GM12878 (cell line): ENCODE data around the gene USE1. TPM values are rescaled to one million over a fixed set of nuclear protein-coding genes. Genes with fewer than 3 reads are reported as not detected.

Source experiments
- ATAC-seq: fragments of 200-7000 bp; cut with Tn5 transposase; 3 replicates; pipeline ENCODE4 v1.9.1; 2020; ENCODE audit warnings: mild to moderate bottlenecking, moderate library complexity
- BruUV-seq: library from RNA; stranded (reverse); fragments of 400-500 nt; replicated peaks from 2 replicates; lab custom pipeline; 2021; lab: Mats Ljungman, UMichigan
- CTCF ChIA-PET: fragments of 300-600 bp; sonication (Branson Sonifier 250); formaldehyde crosslinking; extraction: SDS; loops from one replicate; lab custom pipeline; 2021; ENCODE audit warnings: inconsistent platforms; lab: Yijun Ruan, JAX
- POLR2A ChIA-PET: fragments of 350-600 bp; formaldehyde crosslinking; extraction: SDS; loops from one replicate; lab custom pipeline; 2021; ENCODE audit warnings: inconsistent platforms; lab: Charles Lee
- RAD21 ChIA-PET: fragments of 300-600 bp; sonication (Branson Sonifier 250); formaldehyde crosslinking; loops from one replicate; lab custom pipeline; 2023; ENCODE audit warnings: antibody characterized with exemption; ENCODE audit not compliant: unreplicated experiment; lab: Charles Lee
- SMC1A ChIA-PET: fragments of 300-600 bp; sonication (Branson Sonifier 250); formaldehyde crosslinking; loops from one replicate; lab custom pipeline; 2023; ENCODE audit not compliant: unreplicated experiment, uncharacterized antibody; lab: Charles Lee
- DNase-seq: peaks from one replicate; pipeline ENCODE4 v3.0.0-alpha.2; 2011; ENCODE audit warnings: low read depth, low spot score
- FAIRE-seq: peaks from 3 replicates; lab custom pipeline; 2011; peaks lifted over from hg19 to GRCh38; lab: Jason Lieb, UNC
- H2AFZ ChIP-seq: 2 replicates; pipeline ENCODE4 v1.6.0; 2011; ENCODE audit warnings: low read depth, low read length, control low read depth; ENCODE audit not compliant: control insufficient read depth
- H3K27ac ChIP-seq: 2 replicates; pipeline ENCODE4 v1.5.1; 2011; ENCODE audit warnings: control low read depth; ENCODE audit not compliant: control insufficient read depth, insufficient read depth
- H3K27me3 ChIP-seq, 2 experiments: replicated peaks in 1 of 2; 2 replicates each; pipeline versions ENCODE4 v1.6.0 to v1.6.1; 2011; ENCODE audit warnings: low read length in 1 of 2; ENCODE audit not compliant: control insufficient read depth in 2 of 2, insufficient read depth in 2 of 2
- H3K36me3 ChIP-seq, 2 experiments: 2 replicates each; pipeline ENCODE4 v1.5.1; 2011; ENCODE audit warnings: low read length in 1 of 2; ENCODE audit not compliant: control insufficient read depth in 2 of 2, insufficient read depth in 2 of 2
- H3K4me1 ChIP-seq: 2 replicates; pipeline ENCODE4 v1.6.1; 2011; ENCODE audit warnings: mild to moderate bottlenecking, low read length, moderate library complexity, mixed read lengths; ENCODE audit not compliant: control insufficient read depth, insufficient read depth
- H3K4me2 ChIP-seq: 2 replicates; pipeline ENCODE4 v1.6.0; 2011; ENCODE audit warnings: control low read depth; ENCODE audit not compliant: control insufficient read depth, insufficient read depth
- H3K4me3 ChIP-seq: fragments of 200-600 bp; sonication (generic); 2 replicates; pipeline ENCODE4 v1.5.1; 2016
- H3K79me2 ChIP-seq: 2 replicates; pipeline ENCODE4 v1.6.0; 2011; ENCODE audit warnings: low read length; ENCODE audit not compliant: control insufficient read depth, insufficient read depth
- H3K9ac ChIP-seq: 2 replicates; pipeline ENCODE4 v1.8.0; 2011; ENCODE audit warnings: low read length, control low read depth, mixed read lengths; ENCODE audit not compliant: control insufficient read depth, insufficient read depth
- H3K9me3 ChIP-seq: replicated peaks from 3 replicates; pipeline ENCODE4 v1.5.1; 2011; ENCODE audit warnings: mild to moderate bottlenecking, low read length; ENCODE audit not compliant: control insufficient read depth, insufficient read depth
- H4K20me1 ChIP-seq: 2 replicates; pipeline ENCODE4 v1.6.0; 2011; ENCODE audit not compliant: control insufficient read depth, insufficient read depth
- CHD2 ChIP-seq: IDR thresholded peaks from 2 replicates; pipeline ENCODE4 v1.6.1; 2011; ENCODE audit warnings: low read depth, low read length, improper control_type of control experiment, borderline replicate concordance
- ETV6 ChIP-seq, 2 experiments: fragments of 450-650 bp in 1 of 2; IDR thresholded peaks in 1 of 2; conservative IDR thresholded peaks in 1 of 2; 2 replicates each; pipeline ENCODE4 v1.6.1; 2014; ENCODE audit warnings: antibody characterized with exemption in 1 of 2, borderline replicate concordance in 1 of 2, low read depth in 1 of 2, mild to moderate bottlenecking in 1 of 2, moderate library complexity in 1 of 2
- FOS ChIP-seq: IDR thresholded peaks from 3 replicates; pipeline ENCODE4 v1.6.1; 2011; ENCODE audit warnings: borderline replicate concordance; ENCODE audit not compliant: insufficient read length; ENCODE audit errors: extremely low read depth
- GATAD2B ChIP-seq: fragments of 450-650 bp; conservative IDR thresholded peaks from 2 replicates; pipeline ENCODE4 v1.6.1; 2017; ENCODE audit warnings: low read depth, mild to moderate bottlenecking, moderate library complexity
- MTA3 ChIP-seq: IDR thresholded peaks from 2 replicates; pipeline ENCODE4 v1.6.1; 2012; ENCODE audit warnings: low read length, inconsistent platforms, borderline replicate concordance
- SREBF2 ChIP-seq: IDR thresholded peaks from 2 replicates; pipeline ENCODE4 v1.6.1; 2012; ENCODE audit warnings: mild to moderate bottlenecking, low read length
- SUPT20H ChIP-seq: IDR thresholded peaks from 2 replicates; pipeline ENCODE4 v1.6.1; 2011; ENCODE audit warnings: low read depth, mild to moderate bottlenecking, low read length, moderate library complexity, borderline replicate concordance; ENCODE audit not compliant: control insufficient read depth
- WGBS: methylation state at CpG from one replicate; pipeline ENCODE4 v1.1.6; 2016; ENCODE audit warnings: low lambda C conversion rate; ENCODE audit not compliant: insufficient replicate concordance, insufficient coverage; ENCODE audit errors: missing lambda C conversion rate; 5-methylcytosine and 5-hydroxymethylcytosine counted together
- in situ Hi-C: fragments of 300-500 bp; cut with MboI; formaldehyde crosslinking; loops from 9 replicates; pipeline ENCODE4 v1.14.3; 2018; ENCODE audit warnings: mixed read lengths
- intact Hi-C: fragments of 100-400 bp; cut with micrococcal nuclease; formaldehyde crosslinking; loops from one replicate; pipeline ENCODE4 v1.14.2; 2022; ENCODE audit not compliant: unreplicated experiment
- polyA plus RNA-seq, 11 experiments: library from polyadenylated mRNA; depleted of rRNA in 4 of 11; unstranded in 6 of 11; stranded (reverse) in 5 of 11; fragments of >200 nt; fragmentation: Nextera tagmentation in 4 of 11; fragmentation: Illumina TruSeq in 1 of 11; extraction: Ambion mirVana in 4 of 11; extraction: Trizol in 1 of 11; gene quantifications; 1 replicate in 1 of 11; 2 replicates in 10 of 11; pipeline versions ENCODE4 v1.2.1 to v1.2.3, GENCODE V29; 2011 to 2016; ENCODE audit warnings: inconsistent platforms in 2 of 11, missing spikeins in 2 of 11, low read depth in 1 of 11
- total RNA-seq, 4 experiments: library from RNA; depleted of rRNA in 3 of 4; stranded (reverse); fragments of >200 nt in 3 of 4; fragmentation: Illumina TruSeq in 1 of 4; extraction: Trizol in 1 of 4; gene quantifications; 2 replicates each; pipeline versions ENCODE4 v1.2.1 to v1.2.3, GENCODE V29; 2013 to 2021
- TF ChIP-seq, protein P1 (sequence below): fragments of 450-650 bp; formaldehyde crosslinking; IDR thresholded peaks from 2 replicates; pipeline ENCODE4 v1.5.0; 2022; ENCODE audit warnings: mild to moderate bottlenecking, missing genetic modification characterization
- TF ChIP-seq, protein P2 (sequence below): fragments of 450-650 bp; IDR thresholded peaks from 2 replicates; pipeline ENCODE4 v1.6.1; 2016; ENCODE audit warnings: mild to moderate bottlenecking
- TF ChIP-seq, protein P3 (sequence below): IDR thresholded peaks from 2 replicates; pipeline ENCODE4 v1.6.1; 2011; ENCODE audit warnings: low read depth, low read length, improper control_type of control experiment, borderline replicate concordance
- TF ChIP-seq, protein P4 (sequence below): fragments of 450-650 bp; IDR thresholded peaks from 2 replicates; pipeline ENCODE4 v1.6.1; 2017; ENCODE audit warnings: borderline replicate concordance

Gene USE1
- total and polyA plus RNA-seq, 10 of the 15 experiments (the other 5 are each of a cell fraction or from before 2014, with no cell fraction given) = 9.7 to 24.0 (median 16.1) TPM

DNA sequence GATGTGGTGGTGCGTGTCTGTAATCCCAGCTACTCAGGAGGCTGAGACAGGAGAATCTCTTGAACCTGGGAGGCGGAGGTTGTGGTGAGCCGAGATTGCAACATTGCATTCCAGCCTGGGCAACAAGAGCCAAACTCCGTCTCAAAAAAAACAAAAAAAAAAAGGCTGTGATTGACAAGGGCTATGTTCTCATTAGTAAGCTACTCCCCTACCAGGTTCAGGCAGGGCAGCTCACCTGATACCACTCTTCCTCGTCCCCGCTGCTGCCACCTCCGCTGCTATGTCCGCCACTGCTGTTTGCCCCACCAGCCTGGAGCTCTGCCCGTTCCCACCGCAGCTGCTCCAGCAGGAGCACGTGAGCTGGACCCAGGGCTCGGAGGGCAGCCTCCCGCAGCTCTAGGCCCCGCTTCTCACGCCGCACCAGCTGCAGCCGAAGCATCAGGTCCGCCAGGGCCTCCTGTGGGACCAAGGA is 40.0 kb downstream of the USE1 start (continued):
- TF ChIP-seq, protein P1, sequence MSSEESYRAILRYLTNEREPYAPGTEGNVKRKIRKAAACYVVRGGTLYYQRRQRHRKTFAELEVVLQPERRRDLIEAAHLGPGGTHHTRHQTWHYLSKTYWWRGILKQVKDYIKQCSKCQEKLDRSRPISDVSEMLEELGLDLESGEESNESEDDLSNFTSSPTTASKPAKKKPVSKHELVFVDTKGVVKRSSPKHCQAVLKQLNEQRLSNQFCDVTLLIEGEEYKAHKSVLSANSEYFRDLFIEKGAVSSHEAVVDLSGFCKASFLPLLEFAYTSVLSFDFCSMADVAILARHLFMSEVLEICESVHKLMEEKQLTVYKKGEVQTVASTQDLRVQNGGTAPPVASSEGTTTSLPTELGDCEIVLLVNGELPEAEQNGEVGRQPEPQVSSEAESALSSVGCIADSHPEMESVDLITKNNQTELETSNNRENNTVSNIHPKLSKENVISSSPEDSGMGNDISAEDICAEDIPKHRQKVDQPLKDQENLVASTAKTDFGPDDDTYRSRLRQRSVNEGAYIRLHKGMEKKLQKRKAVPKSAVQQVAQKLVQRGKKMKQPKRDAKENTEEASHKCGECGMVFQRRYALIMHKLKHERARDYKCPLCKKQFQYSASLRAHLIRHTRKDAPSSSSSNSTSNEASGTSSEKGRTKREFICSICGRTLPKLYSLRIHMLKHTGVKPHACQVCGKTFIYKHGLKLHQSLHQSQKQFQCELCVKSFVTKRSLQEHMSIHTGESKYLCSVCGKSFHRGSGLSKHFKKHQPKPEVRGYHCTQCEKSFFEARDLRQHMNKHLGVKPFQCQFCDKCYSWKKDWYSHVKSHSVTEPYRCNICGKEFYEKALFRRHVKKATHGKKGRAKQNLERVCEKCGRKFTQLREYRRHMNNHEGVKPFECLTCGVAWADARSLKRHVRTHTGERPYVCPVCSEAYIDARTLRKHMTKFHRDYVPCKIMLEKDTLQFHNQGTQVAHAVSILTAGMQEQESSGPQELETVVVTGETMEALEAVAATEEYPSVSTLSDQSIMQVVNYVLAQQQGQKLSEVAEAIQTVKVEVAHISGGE (CRISPR knock-in tag) = no peak
- TF ChIP-seq, protein P2, sequence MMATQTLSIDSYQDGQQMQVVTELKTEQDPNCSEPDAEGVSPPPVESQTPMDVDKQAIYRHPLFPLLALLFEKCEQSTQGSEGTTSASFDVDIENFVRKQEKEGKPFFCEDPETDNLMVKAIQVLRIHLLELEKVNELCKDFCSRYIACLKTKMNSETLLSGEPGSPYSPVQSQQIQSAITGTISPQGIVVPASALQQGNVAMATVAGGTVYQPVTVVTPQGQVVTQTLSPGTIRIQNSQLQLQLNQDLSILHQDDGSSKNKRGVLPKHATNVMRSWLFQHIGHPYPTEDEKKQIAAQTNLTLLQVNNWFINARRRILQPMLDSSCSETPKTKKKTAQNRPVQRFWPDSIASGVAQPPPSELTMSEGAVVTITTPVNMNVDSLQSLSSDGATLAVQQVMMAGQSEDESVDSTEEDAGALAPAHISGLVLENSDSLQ = no peak
- TF ChIP-seq FOS (no peak), SREBF2 (no peak)

DNA sequence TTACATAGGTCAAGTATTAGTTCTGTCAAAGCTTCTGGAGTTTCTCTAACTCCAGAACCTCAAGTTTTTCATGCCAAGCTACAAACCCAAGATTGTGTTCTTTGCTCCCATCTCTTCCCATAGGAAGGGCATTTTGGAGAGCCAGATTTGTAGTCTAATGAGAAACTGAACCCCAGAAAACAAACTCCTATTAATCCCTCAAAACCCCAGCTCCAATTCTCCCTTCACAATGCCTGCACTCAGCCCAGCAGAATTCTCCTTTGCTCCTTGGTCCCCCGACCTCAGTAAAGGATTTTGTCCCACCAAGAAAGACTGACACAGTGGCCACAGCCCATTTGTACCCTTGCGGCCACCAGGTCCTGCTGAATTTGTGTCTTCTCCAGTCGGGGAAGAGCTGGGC is 41.0 kb downstream of the USE1 start:
- in situ Hi-C loops = no loop called here
- POLR2A ChIA-PET = interaction anchor here (0.6 to 1.6 kb wide), 4 partner anchors 10 to 188 kb away, joined by 3 to 4 read pairs (median 3); no protein-coding TSS in a partner anchor
- RAD21 ChIA-PET = interaction anchor here (1.7 kb wide), 1 partner anchor 11 kb away, joined by 7 read pairs; the partner anchor contains the start of gene BABAM1
- intact Hi-C loops = no loop called here
- SMC1A ChIA-PET = no interaction called here
- H3K9me3 ChIP-seq = no peaks in the 10 kb centered on the region; the same call in 2 of the 3 replicates
- no peak overlapping the region for H3K9ac ChIP-seq
- H3K27me3 ChIP-seq = no peaks in the 10 kb centered on the region
- H3K36me3 ChIP-seq = no peaks in the 10 kb centered on the region
- H4K20me1 ChIP-seq = no peaks in the 10 kb centered on the region
- no peak overlapping the region for H3K27ac ChIP-seq
- no peak overlapping the region for H2AFZ ChIP-seq
- CTCF ChIA-PET = interaction anchor here (0.5 to 2.7 kb wide), 5 partner anchors 8 to 37 kb away, joined by 3 to 14 read pairs (median 5); partner anchors contain the start of genes BABAM1 and USHBP1
- H3K4me3 ChIP-seq = no peak overlapping the region
- DNase-seq (no peak), ATAC-seq (no peak), FAIRE-seq (no peak)
- peaks cover 2% of the 10 kb centered on the region; the same call in 1 of the 2 replicates for H3K4me1 ChIP-seq
- no TSS peak for BruUV-seq
- 14% methylated on average over 3 of the region's 3 CpGs for WGBS
- H3K79me2 ChIP-seq = no peaks in the 10 kb centered on the region
- no peak overlapping the region for H3K4me2 ChIP-seq
- TF ChIP-seq SUPT20H = no peak
- TF ChIP-seq GATAD2B = no peak
- TF ChIP-seq MTA3 = no peak
- TF ChIP-seq, protein P3, sequence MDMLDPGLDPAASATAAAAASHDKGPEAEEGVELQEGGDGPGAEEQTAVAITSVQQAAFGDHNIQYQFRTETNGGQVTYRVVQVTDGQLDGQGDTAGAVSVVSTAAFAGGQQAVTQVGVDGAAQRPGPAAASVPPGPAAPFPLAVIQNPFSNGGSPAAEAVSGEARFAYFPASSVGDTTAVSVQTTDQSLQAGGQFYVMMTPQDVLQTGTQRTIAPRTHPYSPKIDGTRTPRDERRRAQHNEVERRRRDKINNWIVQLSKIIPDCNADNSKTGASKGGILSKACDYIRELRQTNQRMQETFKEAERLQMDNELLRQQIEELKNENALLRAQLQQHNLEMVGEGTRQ = no peak
- TF ChIP-seq CHD2 = no peak
- TF ChIP-seq, protein P4, sequence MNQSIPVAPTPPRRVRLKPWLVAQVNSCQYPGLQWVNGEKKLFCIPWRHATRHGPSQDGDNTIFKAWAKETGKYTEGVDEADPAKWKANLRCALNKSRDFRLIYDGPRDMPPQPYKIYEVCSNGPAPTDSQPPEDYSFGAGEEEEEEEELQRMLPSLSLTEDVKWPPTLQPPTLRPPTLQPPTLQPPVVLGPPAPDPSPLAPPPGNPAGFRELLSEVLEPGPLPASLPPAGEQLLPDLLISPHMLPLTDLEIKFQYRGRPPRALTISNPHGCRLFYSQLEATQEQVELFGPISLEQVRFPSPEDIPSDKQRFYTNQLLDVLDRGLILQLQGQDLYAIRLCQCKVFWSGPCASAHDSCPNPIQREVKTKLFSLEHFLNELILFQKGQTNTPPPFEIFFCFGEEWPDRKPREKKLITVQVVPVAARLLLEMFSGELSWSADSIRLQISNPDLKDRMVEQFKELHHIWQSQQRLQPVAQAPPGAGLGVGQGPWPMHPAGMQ = no peak
- no peak for TF ChIP-seq ETV6 (conservative IDR thresholded peaks at IDR 0.05 in 1 of 2, IDR thresholded peaks at IDR 0.05 in 1 of 2; ENCODE audit: borderline replicate concordance in 1 of 2, low read depth in 1 of 2)
